Measurements from ENCODE around the gene TEP1.

DNA sequence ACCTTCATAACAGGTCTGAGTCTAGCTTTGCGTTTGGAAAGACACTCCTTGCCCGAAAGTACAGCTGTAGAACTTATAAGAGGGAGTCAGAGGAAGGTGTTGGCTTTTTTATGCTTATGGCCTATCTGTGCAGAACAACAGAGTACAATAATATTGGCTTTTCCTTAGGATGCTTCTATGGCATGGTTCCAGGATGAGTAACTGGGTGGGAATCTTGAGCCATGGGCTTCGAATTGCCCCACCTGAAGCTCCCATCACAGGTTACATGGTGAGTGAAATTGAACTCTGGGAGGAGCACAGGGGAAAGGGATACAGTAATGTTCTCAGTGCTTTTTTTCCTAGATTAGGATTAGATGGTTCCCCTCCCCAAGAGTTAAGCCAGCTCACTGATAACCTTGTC is 56.9 kb downstream of the TEP1 start:
- no peak for TF ChIP-seq SOX5 (CRISPR knock-in tag; IDR thresholded peaks at IDR 0.05; ENCODE audit: borderline replicate concordance)
- TF ChIP-seq, protein P1, sequence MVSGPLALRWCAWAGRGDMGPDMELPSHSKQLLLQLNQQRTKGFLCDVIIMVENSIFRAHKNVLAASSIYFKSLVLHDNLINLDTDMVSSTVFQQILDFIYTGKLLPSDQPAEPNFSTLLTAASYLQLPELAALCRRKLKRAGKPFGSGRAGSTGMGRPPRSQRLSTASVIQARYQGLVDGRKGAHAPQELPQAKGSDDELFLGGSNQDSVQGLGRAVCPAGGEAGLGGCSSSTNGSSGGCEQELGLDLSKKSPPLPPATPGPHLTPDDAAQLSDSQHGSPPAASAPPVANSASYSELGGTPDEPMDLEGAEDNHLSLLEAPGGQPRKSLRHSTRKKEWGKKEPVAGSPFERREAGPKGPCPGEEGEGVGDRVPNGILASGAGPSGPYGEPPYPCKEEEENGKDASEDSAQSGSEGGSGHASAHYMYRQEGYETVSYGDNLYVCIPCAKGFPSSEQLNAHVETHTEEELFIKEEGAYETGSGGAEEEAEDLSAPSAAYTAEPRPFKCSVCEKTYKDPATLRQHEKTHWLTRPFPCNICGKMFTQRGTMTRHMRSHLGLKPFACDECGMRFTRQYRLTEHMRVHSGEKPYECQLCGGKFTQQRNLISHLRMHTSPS (CRISPR knock-in tag; IDR thresholded peaks at IDR 0.05; ENCODE audit: low read depth), result no peak
- no peak for TF ChIP-seq CREB1 (IDR thresholded peaks at IDR 0.05)
- TF ChIP-seq CREB1 (CRISPR knock-in tag; IDR thresholded peaks at IDR 0.05), result no peak
- no peak for TF ChIP-seq DNMT1 (CRISPR knock-in tag; IDR thresholded peaks at IDR 0.05)
- no peak for TF ChIP-seq ZNF782 (CRISPR knock-in tag; IDR thresholded peaks at IDR 0.05; ENCODE audit: borderline replicate concordance)
- TF ChIP-seq E2F1 (CRISPR knock-in tag; IDR thresholded peaks at IDR 0.05), result no peak
- no peak for TF ChIP-seq CEBPZ (IDR thresholded peaks at IDR 0.05; ENCODE audit: low read length)
